ENCODE data around the gene MYLK. TPM values are rescaled to one million over a fixed set of nuclear protein-coding genes. Genes with fewer than 3 reads are reported as not detected.

The MYLK gene
- total RNA-seq, 2 donors from 2014 or later = 2.1 to 52.1 TPM

- H3K4me1 Mint-ChIP-seq = peaks cover 2% of the 10 kb centered on the region
- H3K36me3 Mint-ChIP-seq (ENCODE audit: low read depth) = peaks cover 2% of the 10 kb centered on the region
- peaks cover 44% of the 10 kb centered on the region for H3K27me3 Mint-ChIP-seq
- no peaks in the 10 kb centered on the region for H3K9me3 ChIP-seq (ENCODE audit: control insufficient read depth, low read length, poor library complexity, severe bottlenecking)
- no peak overlapping the region for H3K27ac Mint-ChIP-seq
- H3K4me3 Mint-ChIP-seq = no peak overlapping the region
- no peak for ATAC-seq
- DNase-seq = no peak
Observed at GRCh38 chr3:123679712-123680386, 204.3 kb downstream of the MYLK start.

DNA sequence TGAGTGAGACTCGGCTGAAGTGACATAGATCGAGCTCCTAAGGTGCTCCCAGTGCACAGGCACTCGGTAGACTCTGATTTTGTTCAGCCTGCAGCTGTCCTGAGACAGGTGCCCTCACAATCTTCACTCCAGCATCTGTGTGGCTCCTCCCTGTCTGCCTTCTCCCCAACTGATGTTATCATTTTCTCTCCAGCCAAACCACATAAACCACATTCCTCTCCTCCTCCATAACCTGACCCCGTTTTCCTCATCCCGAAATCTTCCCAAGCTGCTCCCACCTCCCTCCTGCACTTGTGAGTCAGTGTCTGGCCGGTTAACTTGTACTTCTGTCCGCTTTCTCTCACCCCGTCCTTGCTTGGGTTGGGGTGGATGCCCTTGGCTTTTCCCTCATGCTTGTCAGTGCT, 206.0 kb downstream of the MYLK start:
- H3K27me3 Mint-ChIP-seq = peaks cover 59% of the 10 kb centered on the region
- peaks cover 2% of the 10 kb centered on the region for H3K36me3 Mint-ChIP-seq (ENCODE audit: low read depth)
- peak overlapping the region; percentile 2 for H3K27ac Mint-ChIP-seq
- ATAC-seq (no peak), DNase-seq (no peak)
- H3K4me1 Mint-ChIP-seq = peaks cover 2% of the 10 kb centered on the region
- H3K9me3 ChIP-seq (ENCODE audit: control insufficient read depth, low read length, poor library complexity, severe bottlenecking) = no peaks in the 10 kb centered on the region
- H3K4me3 Mint-ChIP-seq = no peak overlapping the region

- ATAC-seq = no peak
- no peak for DNase-seq
- Mint-ChIP-seq H3K27me3 (peaks cover 78% of the 10 kb centered on the region), H3K36me3 (ENCODE audit: low read depth) (peaks cover 2% of the 10 kb centered on the region), H3K27ac (no peak overlapping the region), H3K4me1 (peaks cover under 1% of the 10 kb centered on the region), H3K4me3 (no peak overlapping the region)
- no peaks in the 10 kb centered on the region for H3K9me3 ChIP-seq (ENCODE audit: control insufficient read depth, low read length, poor library complexity, severe bottlenecking)
Observed at GRCh38 chr3:123672429-123673146, 211.5 kb downstream of the MYLK start.

DNA sequence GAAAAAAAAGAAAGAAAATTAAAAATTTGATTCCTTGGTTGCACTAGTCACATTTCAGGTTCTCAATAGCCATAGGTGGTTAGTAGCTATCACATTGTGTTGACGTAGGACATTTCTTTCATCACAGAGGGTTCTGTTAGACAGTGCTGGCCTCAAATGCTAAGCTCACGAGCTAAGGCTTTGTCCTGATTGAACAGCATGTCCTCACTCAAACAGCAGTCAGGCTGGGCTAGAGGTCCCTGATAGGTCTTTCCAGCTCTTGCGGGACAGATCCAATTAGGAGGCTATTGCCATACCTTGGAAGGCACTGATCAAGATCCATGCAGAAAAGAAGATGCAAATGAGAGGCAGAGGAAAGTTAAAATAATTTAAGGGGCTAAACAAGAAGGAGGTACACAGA, 213.4 kb downstream of the MYLK start:
- ATAC-seq (no peak), DNase-seq (no peak)
- H3K4me1 Mint-ChIP-seq = peaks cover 5% of the 10 kb centered on the region
- H3K9me3 ChIP-seq (ENCODE audit: control insufficient read depth, low read length, poor library complexity, severe bottlenecking) = no peaks in the 10 kb centered on the region
- no peak overlapping the region for H3K27ac Mint-ChIP-seq
- H3K27me3 Mint-ChIP-seq = peaks cover 73% of the 10 kb centered on the region
- H3K36me3 Mint-ChIP-seq (ENCODE audit: low read depth) = peaks cover 2% of the 10 kb centered on the region
- H3K4me3 Mint-ChIP-seq = no peak overlapping the region

- DNase-seq (no peak), ATAC-seq (no peak)
- no peak overlapping the region for H3K27ac Mint-ChIP-seq
- no peaks in the 10 kb centered on the region for H3K9me3 ChIP-seq (ENCODE audit: control insufficient read depth, low read length, poor library complexity, severe bottlenecking)
- no peak overlapping the region for H3K4me3 Mint-ChIP-seq
- peaks cover 2% of the 10 kb centered on the region for H3K36me3 Mint-ChIP-seq (ENCODE audit: low read depth)
- peaks cover 59% of the 10 kb centered on the region for H3K27me3 Mint-ChIP-seq
- peaks cover 5% of the 10 kb centered on the region for H3K4me1 Mint-ChIP-seq
Observed at GRCh38 chr3:123668906-123669305, 215.2 kb downstream of the MYLK start.

DNA sequence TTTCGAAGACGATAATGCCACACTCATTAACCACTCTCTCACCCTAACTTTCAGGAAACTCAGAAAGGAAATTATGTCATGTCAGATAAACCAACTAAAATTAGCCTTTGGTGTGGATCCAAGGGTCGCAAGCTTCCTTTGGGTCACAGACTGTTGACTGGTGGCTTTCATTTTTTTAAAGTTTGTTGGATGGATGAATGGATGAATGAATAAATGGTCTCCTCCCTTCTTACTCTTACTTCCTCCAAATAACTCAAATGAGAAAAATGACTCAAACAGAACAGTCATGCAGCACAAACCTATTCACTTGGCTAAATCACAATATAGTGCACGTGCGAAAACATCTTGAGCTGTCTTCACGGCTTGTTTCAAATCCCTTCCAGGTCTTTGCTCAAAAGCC, 216.3 kb downstream of the MYLK start:
- DNase-seq = no peak
- H3K9me3 ChIP-seq (ENCODE audit: control insufficient read depth, low read length, poor library complexity, severe bottlenecking) = no peaks in the 10 kb centered on the region
- peaks cover 5% of the 10 kb centered on the region for H3K4me1 Mint-ChIP-seq
- no peak for ATAC-seq
- no peak overlapping the region for H3K27ac Mint-ChIP-seq
- H3K4me3 Mint-ChIP-seq = no peak overlapping the region
- H3K27me3 Mint-ChIP-seq = peaks cover 53% of the 10 kb centered on the region
- H3K36me3 Mint-ChIP-seq (ENCODE audit: low read depth) = peaks cover 2% of the 10 kb centered on the region

DNA sequence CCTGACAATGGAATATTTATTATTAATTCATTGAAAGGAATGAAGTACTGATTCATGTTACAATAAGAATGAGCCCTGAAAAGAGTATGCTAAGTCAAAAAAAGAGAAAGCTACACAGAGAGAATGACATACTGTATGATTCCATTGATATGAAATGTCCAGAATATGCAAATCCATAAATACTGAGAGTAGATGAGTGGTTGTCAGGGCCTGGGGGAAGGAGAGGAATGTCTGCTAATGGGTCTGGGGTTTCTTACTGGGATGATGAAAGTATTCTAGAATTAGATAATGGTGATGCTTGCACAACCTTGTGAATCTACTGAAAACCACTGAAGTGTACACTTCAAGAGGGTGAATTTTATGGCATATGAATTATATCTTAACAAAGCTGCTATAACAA, 219.4 kb downstream of the MYLK start:
- H3K4me1 Mint-ChIP-seq = peaks cover 5% of the 10 kb centered on the region
- no peak for ATAC-seq

GRCh38 chr3:123663977-123664376, 220.2 kb downstream of the MYLK start:
- no peak overlapping the region for H3K27ac Mint-ChIP-seq
- DNase-seq (no peak), ATAC-seq (no peak)
- H3K4me3 Mint-ChIP-seq = no peak overlapping the region
- H3K4me1 Mint-ChIP-seq = peaks cover 5% of the 10 kb centered on the region
- no peaks in the 10 kb centered on the region for H3K9me3 ChIP-seq (ENCODE audit: control insufficient read depth, low read length, poor library complexity, severe bottlenecking)
- peaks cover 2% of the 10 kb centered on the region for H3K36me3 Mint-ChIP-seq (ENCODE audit: low read depth)
- H3K27me3 Mint-ChIP-seq = peaks cover 40% of the 10 kb centered on the region

More for the DNA sequence above, 219.4 kb downstream of the MYLK start:
- no peak overlapping the region for H3K4me3 Mint-ChIP-seq
- no peaks in the 10 kb centered on the region for H3K9me3 ChIP-seq (ENCODE audit: control insufficient read depth, low read length, poor library complexity, severe bottlenecking)
- peaks cover 2% of the 10 kb centered on the region for H3K36me3 Mint-ChIP-seq (ENCODE audit: low read depth)
- no peak for DNase-seq
- no peak overlapping the region for H3K27ac Mint-ChIP-seq
- H3K27me3 Mint-ChIP-seq = peaks cover 46% of the 10 kb centered on the region

DNA sequence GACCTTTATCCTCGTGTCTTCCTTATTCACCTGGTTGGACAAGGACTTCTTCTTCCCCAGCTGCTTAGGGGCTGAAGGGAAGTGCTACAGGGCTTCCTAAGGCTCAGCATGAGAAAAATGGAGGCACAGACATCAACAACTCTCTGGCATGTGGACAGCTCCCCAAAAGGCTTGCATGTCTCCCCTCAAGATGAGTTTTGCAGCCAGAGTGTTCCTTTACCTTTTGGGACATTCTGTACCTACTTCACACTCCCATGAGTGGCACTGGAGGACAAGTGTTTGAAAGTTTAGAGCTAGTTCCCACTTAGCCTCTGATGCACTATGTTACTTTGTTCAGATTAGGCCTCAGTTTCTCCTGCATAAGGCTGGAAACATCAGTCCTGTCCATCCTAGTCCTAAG, 222.2 kb downstream of the MYLK start:
- no peak overlapping the region for H3K4me3 Mint-ChIP-seq
- H3K27me3 Mint-ChIP-seq = peaks cover 34% of the 10 kb centered on the region
- H3K9me3 ChIP-seq (ENCODE audit: control insufficient read depth, low read length, poor library complexity, severe bottlenecking) = no peaks in the 10 kb centered on the region
- peaks cover 2% of the 10 kb centered on the region for H3K36me3 Mint-ChIP-seq (ENCODE audit: low read depth)
- no peak overlapping the region for H3K27ac Mint-ChIP-seq
- peaks cover 3% of the 10 kb centered on the region for H3K4me1 Mint-ChIP-seq
- no peak for ATAC-seq
- no peak for DNase-seq

GRCh38 chr3:123660900-123661299, 223.2 kb downstream of the MYLK start:
- Mint-ChIP-seq H3K4me1 (no peaks in the 10 kb centered on the region), H3K4me3 (no peak overlapping the region), H3K36me3 (ENCODE audit: low read depth) (peaks cover 5% of the 10 kb centered on the region), H3K27me3 (peaks cover 32% of the 10 kb centered on the region), H3K27ac (no peak overlapping the region)
- H3K9me3 ChIP-seq (ENCODE audit: control insufficient read depth, low read length, poor library complexity, severe bottlenecking) = no peaks in the 10 kb centered on the region
- ATAC-seq (no peak), DNase-seq (no peak)

DNA sequence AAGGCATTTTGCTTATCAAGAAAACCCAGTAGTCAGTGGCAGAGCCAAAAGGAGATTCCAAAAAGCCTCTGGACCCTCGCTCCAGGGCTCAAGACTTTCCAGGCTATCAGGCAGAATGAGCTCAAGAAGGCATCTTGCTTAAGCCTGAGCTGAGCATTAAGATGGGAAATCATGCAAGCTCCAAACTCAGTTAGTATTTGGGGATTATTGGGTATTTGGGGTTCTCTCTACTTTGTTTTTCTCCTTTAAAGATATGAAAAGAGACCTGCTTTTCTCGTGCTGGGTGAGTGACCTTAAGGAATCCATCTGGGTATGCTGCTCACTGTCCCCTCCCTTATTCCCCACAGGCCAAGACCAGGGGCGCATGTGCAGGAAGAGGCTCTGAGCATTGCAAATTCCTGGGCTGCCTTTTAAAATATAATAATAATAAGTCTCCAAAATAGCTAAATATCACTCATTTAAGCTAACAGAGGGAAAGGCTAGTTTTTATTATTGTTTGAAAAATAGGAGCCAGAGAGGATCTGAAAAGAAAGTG, 223.9 kb downstream of the MYLK start:
- Mint-ChIP-seq H3K4me3 (no peak overlapping the region), H3K27me3 (peaks cover 25% of the 10 kb centered on the region), H3K36me3 (ENCODE audit: low read depth) (peaks cover 5% of the 10 kb centered on the region), H3K27ac (no peak overlapping the region), H3K4me1 (no peaks in the 10 kb centered on the region)
- ATAC-seq (no peak), DNase-seq (no peak)
- no peaks in the 10 kb centered on the region for H3K9me3 ChIP-seq (ENCODE audit: control insufficient read depth, low read length, poor library complexity, severe bottlenecking)

DNA sequence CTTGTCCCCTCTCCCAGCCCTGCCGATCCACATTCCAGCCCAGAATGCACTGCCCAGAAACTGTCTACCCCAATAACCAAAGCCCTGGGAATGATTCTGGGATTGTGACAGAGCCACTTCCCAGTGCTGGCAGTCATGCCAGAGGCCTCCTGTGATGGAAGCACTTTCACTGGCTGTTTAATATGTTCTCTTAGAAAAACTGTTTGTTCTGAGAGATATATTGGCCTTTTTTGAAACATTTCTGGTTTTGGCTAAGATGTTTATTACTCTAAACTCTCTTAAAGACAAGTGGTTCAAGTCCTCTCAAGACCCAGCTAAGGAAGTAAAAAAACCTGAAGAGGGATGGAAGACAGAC, 225.3 kb downstream of the MYLK start:
- DNase-seq = no peak
- no peaks in the 10 kb centered on the region for H3K9me3 ChIP-seq (ENCODE audit: control insufficient read depth, low read length, poor library complexity, severe bottlenecking)
- no peak overlapping the region for H3K27ac Mint-ChIP-seq
- H3K27me3 Mint-ChIP-seq = peaks cover 25% of the 10 kb centered on the region
- H3K36me3 Mint-ChIP-seq (ENCODE audit: low read depth) = peaks cover 9% of the 10 kb centered on the region
- no peaks in the 10 kb centered on the region for H3K4me1 Mint-ChIP-seq
- no peak for ATAC-seq
- no peak overlapping the region for H3K4me3 Mint-ChIP-seq

- H3K4me1 Mint-ChIP-seq = no peaks in the 10 kb centered on the region
- no peak for DNase-seq
- H3K9me3 ChIP-seq (ENCODE audit: control insufficient read depth, low read length, poor library complexity, severe bottlenecking) = no peaks in the 10 kb centered on the region
- no peak overlapping the region for H3K4me3 Mint-ChIP-seq
- no peak overlapping the region for H3K27ac Mint-ChIP-seq
- no peak for ATAC-seq
- H3K36me3 Mint-ChIP-seq (ENCODE audit: low read depth) = peaks cover 9% of the 10 kb centered on the region
- H3K27me3 Mint-ChIP-seq = peaks cover 25% of the 10 kb centered on the region
Observed at GRCh38 chr3:123658118-123658851, 225.8 kb downstream of the MYLK start.
